SK-N-SH (cell line): ENCODE measurements around the gene SLC6A8.
"Not testable (repeated sequence)": the region's sequence is repeated elsewhere in the genome, so short reads cannot be mapped to it uniquely, and the experiment has no call there.

Source experiments
- CHD2 ChIP-seq: fragments of 150-350 bp; IDR thresholded peaks from 2 replicates; pipeline ENCODE4 v1.6.1; 2018; ENCODE audit warnings: low read length; ENCODE audit not compliant: partially characterized antibody
- EP300 ChIP-seq, 2 experiments: IDR thresholded peaks; 2 replicates each; pipeline versions ENCODE4 v1.4.0 to v1.6.1; 2012; ENCODE audit warnings: borderline replicate concordance in 1 of 2, low read depth in 1 of 2, low read length in 1 of 2
- EZH2phosphoT487 ChIP-seq: fragments of 200-600 bp; sonication (generic); IDR thresholded peaks from 2 replicates; pipeline ENCODE4 v1.6.1; 2017; ENCODE audit warnings: low read depth, mixed run types, mild to moderate bottlenecking, antibody characterized with exemption, moderate library complexity, borderline replicate concordance
- JUND ChIP-seq: IDR thresholded peaks from 2 replicates; pipeline ENCODE4 v1.4.0; 2012
- MXI1 ChIP-seq: IDR thresholded peaks from 2 replicates; pipeline ENCODE4 v1.6.1; 2012; ENCODE audit warnings: mild to moderate bottlenecking, low read depth, low read length, improper control_type of control experiment
- POLR2AphosphoS5 ChIP-seq: IDR thresholded peaks from 2 replicates; pipeline ENCODE4 v1.6.1; 2012; ENCODE audit warnings: low read depth, low read length
- RXRA ChIP-seq: IDR thresholded peaks from 2 replicates; pipeline ENCODE4 v1.4.0; 2012; ENCODE audit warnings: low read depth, mild to moderate bottlenecking, borderline replicate concordance
- TAF1 ChIP-seq: IDR thresholded peaks from 2 replicates; pipeline ENCODE4 v1.6.1; 2012; ENCODE audit warnings: low read depth, mild to moderate bottlenecking, low read length, moderate library complexity, borderline replicate concordance
- YY1 ChIP-seq: IDR thresholded peaks from 2 replicates; pipeline ENCODE4 v1.4.0; 2012; ENCODE audit warnings: low read depth, mild to moderate bottlenecking
- TF ChIP-seq, protein P1 (sequence below): fragments of 200-600 bp; sonication (generic); IDR thresholded peaks from 2 replicates; pipeline ENCODE4 v1.6.1; 2017; ENCODE audit warnings: antibody characterized with exemption, mild to moderate bottlenecking, moderate library complexity

- not testable (repeated sequence) for TF ChIP-seq JUND; RXRA; YY1; MXI1; CHD2; EP300 (IDR thresholded peaks at IDR 0.05; ENCODE audit: borderline replicate concordance in 1 of 2, low read depth in 1 of 2, low read length in 1 of 2); POLR2AphosphoS5; EZH2phosphoT487; TAF1
- TF ChIP-seq, protein P1, sequence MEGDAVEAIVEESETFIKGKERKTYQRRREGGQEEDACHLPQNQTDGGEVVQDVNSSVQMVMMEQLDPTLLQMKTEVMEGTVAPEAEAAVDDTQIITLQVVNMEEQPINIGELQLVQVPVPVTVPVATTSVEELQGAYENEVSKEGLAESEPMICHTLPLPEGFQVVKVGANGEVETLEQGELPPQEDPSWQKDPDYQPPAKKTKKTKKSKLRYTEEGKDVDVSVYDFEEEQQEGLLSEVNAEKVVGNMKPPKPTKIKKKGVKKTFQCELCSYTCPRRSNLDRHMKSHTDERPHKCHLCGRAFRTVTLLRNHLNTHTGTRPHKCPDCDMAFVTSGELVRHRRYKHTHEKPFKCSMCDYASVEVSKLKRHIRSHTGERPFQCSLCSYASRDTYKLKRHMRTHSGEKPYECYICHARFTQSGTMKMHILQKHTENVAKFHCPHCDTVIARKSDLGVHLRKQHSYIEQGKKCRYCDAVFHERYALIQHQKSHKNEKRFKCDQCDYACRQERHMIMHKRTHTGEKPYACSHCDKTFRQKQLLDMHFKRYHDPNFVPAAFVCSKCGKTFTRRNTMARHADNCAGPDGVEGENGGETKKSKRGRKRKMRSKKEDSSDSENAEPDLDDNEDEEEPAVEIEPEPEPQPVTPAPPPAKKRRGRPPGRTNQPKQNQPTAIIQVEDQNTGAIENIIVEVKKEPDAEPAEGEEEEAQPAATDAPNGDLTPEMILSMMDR, result not testable (repeated sequence)
Measured at GRCh38 chrX:153699210-153699783, 11.6 kb downstream of the SLC6A8 start.
